Upper lobe of right lung (tissue), 1 donor: ENCODE measurements around the gene UQCC2. TPM values are rescaled to one million over a fixed set of nuclear protein-coding genes. Genes with fewer than 3 reads are reported as not detected.

ENCODE experiments used
- ATAC-seq: fragments of 200-7000 bp; cut with Tn5 transposase; one replicate; pipeline ENCODE4 v1.9.1; 2020; ENCODE audit warnings: mild to moderate bottlenecking, moderate library complexity
- DNase-seq: peaks from one replicate; pipeline ENCODE4 v3.0.0-alpha.2; 2020
- H3K27ac ChIP-seq: fragments of 200-600 bp; one replicate; pipeline ENCODE4 v1.8.0; 2022
- H3K27me3 ChIP-seq: fragments of 200-600 bp; one replicate; pipeline ENCODE4 v1.8.0; 2022; ENCODE audit warnings: mild to moderate bottlenecking
- H3K36me3 ChIP-seq: fragments of 200-600 bp; one replicate; pipeline ENCODE4 v1.8.0; 2022
- H3K4me1 ChIP-seq: fragments of 200-600 bp; one replicate; pipeline ENCODE4 v1.8.0; 2022
- H3K4me3 ChIP-seq: fragments of 200-600 bp; one replicate; pipeline ENCODE4 v1.8.0; 2022; ENCODE audit warnings: mild to moderate bottlenecking
- H3K9me3 ChIP-seq: fragments of 200-600 bp; one replicate; pipeline ENCODE4 v1.8.0; 2022
- CTCF ChIP-seq: fragments of 200-600 bp; IDR thresholded peaks from one replicate; pipeline ENCODE4 v1.8.0; 2022; ENCODE audit warnings: antibody characterized with exemption
- intact Hi-C: fragments of 100-400 bp; cut with DNase I; formaldehyde crosslinking; loops from one replicate; pipeline ENCODE4 v1.11.0; 2022
- total RNA-seq: library from RNA; stranded (reverse); fragmentation: NEBNext Ultra II Directional; extraction: Animal tissue kit (Norgen Biotek cat#: 25700); gene quantifications from one replicate; pipeline ENCODE4 v1.2.1, GENCODE V29; 2021
- donor health status: DM: no; HTN: yes; CAD: no; lungs with severe emphysema.

Gene UQCC2
- total RNA-seq, 1 donor from 2014 or later, result 40.6 TPM

GRCh38 chr6:33738879-33739278 lies 27.4 kb upstream of the UQCC2 start:
- intact Hi-C loops, result no loop called here
- H3K9me3 ChIP-seq, result no peaks in the 10 kb centered on the region
- TF ChIP-seq CTCF, result no peak
- H3K4me1 ChIP-seq, result peaks cover 7% of the 10 kb centered on the region
- H3K36me3 ChIP-seq, result no peaks in the 10 kb centered on the region
- no peaks in the 10 kb centered on the region for H3K27me3 ChIP-seq
- H3K4me3 ChIP-seq, result no peak overlapping the region
- ATAC-seq (no peak), DNase-seq (no peak)
- H3K27ac ChIP-seq, result no peak overlapping the region

- no peak for DNase-seq
- ATAC-seq, result no peak
- no peaks in the 10 kb centered on the region for H3K36me3 ChIP-seq
- H3K4me3 ChIP-seq, result no peak overlapping the region
- intact Hi-C loops, result no loop called here
- H3K27ac ChIP-seq, result no peak overlapping the region
- H3K9me3 ChIP-seq, result no peaks in the 10 kb centered on the region
- no peak for TF ChIP-seq CTCF
- peaks cover 4% of the 10 kb centered on the region for H3K4me1 ChIP-seq
- no peaks in the 10 kb centered on the region for H3K27me3 ChIP-seq
These were observed 26.7 kb upstream of the UQCC2 start for GRCh38 chr6:33738153-33738552.

GRCh38 chr6:33737267-33738026 lies 25.9 kb upstream of the UQCC2 start:
- no peak overlapping the region for H3K4me3 ChIP-seq
- no peaks in the 10 kb centered on the region for H3K27me3 ChIP-seq
- H3K4me1 ChIP-seq, result peaks cover 4% of the 10 kb centered on the region
- no peaks in the 10 kb centered on the region for H3K9me3 ChIP-seq
- H3K36me3 ChIP-seq, result no peaks in the 10 kb centered on the region
- DNase-seq, result no peak
- no peak overlapping the region for H3K27ac ChIP-seq
- TF ChIP-seq CTCF, result no peak
- ATAC-seq, result no peak
- intact Hi-C loops, result no loop called here

GRCh38 chr6:33735216-33735615 lies 23.7 kb upstream of the UQCC2 start:
- ATAC-seq (no peak), DNase-seq (no peak)
- intact Hi-C loops, result no loop called here
- TF ChIP-seq CTCF, result no peak
- no peaks in the 10 kb centered on the region for H3K9me3 ChIP-seq
- no peak overlapping the region for H3K4me3 ChIP-seq
- no peak overlapping the region for H3K27ac ChIP-seq
- H3K27me3 ChIP-seq, result no peaks in the 10 kb centered on the region
- H3K4me1 ChIP-seq, result peaks cover under 1% of the 10 kb centered on the region
- no peaks in the 10 kb centered on the region for H3K36me3 ChIP-seq

- DNase-seq, result no peak
- Histone ChIP-seq H3K27ac (no peak overlapping the region), H3K9me3 (no peaks in the 10 kb centered on the region), H3K27me3 (no peaks in the 10 kb centered on the region), H3K4me1 (no peaks in the 10 kb centered on the region), H3K4me3 (no peak overlapping the region), H3K36me3 (no peaks in the 10 kb centered on the region)
- intact Hi-C loops, result no loop called here
- no peak for TF ChIP-seq CTCF
- no peak for ATAC-seq
These were observed 22.2 kb upstream of the UQCC2 start for GRCh38 chr6:33733709-33734007.
